RPMI8226 (cell line): Measurements from ENCODE around the gene CRELD2.

ENCODE experiments used
- DNase-seq: peaks from one replicate; pipeline ENCODE4 v3.0.0-alpha.2; 2015

CRELD2 gene, protein sequence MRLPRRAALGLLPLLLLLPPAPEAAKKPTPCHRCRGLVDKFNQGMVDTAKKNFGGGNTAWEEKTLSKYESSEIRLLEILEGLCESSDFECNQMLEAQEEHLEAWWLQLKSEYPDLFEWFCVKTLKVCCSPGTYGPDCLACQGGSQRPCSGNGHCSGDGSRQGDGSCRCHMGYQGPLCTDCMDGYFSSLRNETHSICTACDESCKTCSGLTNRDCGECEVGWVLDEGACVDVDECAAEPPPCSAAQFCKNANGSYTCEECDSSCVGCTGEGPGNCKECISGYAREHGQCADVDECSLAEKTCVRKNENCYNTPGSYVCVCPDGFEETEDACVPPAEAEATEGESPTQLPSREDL

DNA sequence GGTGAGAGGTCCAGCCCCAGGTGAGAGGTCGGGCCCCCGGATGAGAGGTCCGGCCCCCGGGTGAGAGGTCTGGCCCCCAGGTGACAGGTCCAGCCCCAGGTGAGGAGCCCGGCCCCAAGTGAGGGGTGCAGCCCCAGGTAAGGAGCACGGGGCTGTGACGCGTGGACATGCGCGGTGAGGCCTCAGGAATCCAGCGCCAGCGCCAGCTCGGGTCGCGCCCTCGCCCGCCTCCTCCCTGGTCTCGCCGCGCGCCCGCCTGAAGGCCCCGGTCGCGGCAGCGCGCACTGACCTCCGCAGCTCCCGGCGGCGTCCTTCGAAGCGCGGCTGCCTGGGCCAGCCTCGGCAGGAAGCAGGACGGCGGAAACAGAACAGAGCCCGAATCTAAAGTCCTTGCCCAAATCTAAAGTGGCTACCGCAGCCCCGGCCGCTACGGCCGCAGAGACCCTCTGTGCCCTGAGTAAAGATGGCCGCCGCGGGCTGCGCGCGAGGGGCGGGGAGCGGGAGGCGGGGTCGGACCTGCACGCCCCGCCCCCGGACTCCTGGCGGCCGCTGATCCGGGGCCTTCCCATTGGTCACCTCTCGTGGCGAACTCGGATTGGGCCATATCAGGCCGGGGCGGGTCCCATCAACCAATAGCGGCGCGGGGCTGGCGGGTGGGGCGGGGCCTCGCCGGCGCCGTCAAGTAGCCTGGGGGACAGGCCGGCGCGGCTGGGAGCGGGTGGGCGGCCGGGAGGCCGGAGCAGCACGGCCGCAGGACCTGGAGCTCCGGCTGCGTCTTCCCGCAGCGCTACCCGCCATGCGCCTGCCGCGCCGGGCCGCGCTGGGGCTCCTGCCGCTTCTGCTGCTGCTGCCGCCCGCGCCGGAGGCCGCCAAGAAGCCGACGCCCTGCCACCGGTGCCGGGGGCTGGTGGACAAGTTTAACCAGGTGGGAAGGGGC, at the start of gene CRELD2, which contains the start of gene ALG12:
Gene CRELD2 (plus strand): TSS at position 661 of the 937 bp plus-strand sequence. CDS start 136 bp downstream, at position 797.
Gene ALG12 (minus strand): TSS at position 465 of the 937 bp plus-strand sequence. CDS start 4,673 bp downstream, outside the sequence.
- DNase-seq, result peak; percentile 97

DNA sequence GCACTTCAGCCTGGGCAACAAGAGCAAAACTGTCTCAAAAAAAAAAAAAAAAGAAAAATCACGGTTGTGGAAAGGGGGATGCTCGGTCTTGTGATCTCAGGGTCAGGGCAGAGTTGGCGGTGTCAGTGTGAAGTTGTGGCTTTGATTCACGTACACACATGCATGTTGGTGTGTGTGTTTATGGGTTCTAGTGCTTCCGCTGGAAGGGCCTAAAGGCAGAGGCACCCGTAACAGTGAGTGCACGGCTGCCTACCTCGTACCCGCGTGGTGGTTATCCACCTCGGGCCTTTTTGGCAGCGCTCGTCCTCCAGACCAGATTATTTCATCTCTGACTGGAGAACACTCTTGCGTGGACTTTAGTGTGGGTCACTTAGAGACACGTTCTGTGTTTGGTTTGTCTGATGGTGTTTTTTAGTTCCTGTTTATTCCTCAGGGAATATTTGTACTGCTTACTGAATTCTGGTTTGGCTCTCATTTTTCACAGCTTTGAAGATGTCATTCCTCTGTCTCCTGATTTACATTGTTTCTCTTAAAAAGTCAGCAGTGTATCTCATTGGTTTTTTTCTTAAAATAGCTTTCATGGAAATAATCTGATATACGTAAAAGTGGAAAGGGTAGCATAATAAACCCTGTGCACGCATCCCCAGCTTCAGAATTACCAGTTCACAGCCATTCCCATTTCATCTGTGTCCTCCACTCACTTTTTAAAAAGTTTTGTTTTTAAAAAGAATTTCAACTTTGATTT, 49.2 kb upstream of the CRELD2 start:
- no peak for DNase-seq

DNA sequence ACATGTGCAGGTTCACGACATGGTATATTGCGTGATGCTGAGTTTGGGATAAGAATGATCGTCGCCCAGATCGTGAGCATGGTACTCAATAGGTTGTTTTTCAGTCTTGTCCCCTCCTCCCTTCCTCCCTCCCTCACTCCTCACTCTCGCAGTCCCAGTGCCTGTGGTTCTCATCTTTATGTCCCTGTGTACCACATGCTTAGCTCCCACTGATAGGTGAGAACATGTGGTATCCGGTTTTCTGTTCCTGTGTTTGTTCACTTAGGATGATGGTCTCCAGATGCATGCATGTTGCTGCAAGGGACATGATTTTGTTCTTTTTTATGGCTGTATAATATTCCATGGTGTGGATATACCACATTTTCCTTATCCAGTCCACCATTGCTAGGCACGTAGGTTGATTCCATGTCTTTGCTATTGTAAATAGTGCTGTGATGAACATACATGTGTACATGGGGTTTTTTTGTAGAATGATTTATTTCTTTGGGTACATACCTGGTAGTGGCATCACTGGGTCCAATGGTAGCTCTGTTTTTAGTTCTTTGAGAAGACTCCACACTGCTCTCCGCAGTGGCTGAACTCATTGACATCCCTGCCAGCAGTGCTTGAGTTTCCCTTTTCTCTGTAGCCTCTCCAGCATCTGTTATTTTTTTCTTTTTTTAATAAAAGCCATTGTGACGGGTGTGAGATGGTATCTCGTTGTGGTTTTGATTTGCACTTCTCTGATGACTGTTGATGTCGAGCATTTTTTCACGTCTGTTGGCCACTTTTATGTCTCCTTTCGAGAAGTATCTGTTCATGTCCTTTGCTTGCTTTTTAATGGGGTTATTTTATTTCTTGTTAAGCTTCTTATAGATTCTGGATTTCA, 48.4 kb upstream of the CRELD2 start:
- DNase-seq, result no peak

DNA sequence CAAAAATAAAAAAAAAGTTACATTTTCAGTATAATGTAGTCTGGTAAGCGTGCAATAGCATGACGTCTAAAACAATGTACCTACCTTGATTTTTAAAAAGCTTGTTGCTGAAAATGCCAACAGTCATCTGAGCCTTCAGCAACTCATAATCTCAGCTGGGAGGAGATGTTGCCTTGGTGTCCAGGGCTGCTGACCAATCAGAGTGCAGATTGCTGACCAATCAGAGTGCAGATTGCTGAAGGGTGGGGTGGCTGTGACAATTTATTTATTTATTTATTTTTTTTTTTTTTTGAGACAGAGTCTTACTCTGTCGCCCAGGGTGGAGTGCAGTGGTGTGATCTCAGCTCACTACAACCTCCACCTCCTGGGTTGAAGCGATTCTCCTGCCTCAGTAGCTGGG, 47.0 kb upstream of the CRELD2 start:
- DNase-seq, result no peak

DNA sequence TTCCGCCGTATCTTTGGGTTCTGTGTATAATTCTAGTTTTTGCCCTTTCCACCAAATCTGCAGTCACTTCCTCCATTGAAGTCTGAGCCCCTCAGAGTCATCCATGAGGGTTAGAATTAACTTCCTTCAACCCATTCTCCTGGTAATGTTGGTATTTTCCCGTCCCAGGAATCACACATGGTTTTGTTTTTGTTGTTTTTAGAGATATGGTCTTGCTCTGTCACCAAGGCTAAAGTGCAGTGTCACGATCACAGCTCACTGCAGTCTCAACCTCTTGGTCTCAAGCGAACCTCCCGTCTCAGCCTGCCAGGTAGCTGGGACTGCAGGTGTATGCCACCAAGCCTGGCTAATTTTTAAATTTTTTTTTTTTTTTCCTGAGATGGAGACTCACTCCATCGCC, 46.1 kb upstream of the CRELD2 start:
- DNase-seq, result no peak

DNA sequence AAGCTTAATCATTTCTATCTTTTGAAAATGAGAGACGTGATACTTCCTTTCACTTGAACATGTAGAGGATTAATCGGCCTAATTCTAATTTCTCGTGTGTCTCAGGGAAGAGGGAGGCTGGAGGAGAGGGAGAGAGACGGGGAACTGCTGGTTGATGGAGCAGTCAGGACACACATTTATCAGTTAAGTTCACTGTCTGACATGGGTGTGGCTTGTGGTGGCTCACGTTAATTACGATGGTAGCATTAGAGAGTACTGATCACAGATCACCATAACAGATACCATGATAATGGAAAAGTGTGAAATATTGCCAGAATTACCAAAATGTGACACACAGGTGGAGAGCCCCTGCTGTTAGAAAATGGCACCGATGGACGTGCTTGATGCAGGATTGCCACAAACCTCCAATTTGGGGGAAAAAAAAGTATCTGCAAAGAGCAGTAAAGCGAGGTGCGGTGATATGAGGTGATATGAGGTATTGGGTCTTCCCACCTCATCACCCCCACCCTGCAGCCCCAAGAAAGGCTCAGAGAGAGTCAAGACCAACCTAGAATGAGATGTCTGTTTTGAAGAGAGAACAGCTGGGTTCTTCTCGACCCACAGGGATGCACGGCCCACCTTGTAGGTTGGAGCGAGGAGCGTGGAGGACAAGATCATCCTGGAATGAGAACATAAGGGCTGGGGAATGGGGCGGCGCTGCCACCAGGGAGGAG, 45.0 kb upstream of the CRELD2 start:
- DNase-seq, result no peak

DNA sequence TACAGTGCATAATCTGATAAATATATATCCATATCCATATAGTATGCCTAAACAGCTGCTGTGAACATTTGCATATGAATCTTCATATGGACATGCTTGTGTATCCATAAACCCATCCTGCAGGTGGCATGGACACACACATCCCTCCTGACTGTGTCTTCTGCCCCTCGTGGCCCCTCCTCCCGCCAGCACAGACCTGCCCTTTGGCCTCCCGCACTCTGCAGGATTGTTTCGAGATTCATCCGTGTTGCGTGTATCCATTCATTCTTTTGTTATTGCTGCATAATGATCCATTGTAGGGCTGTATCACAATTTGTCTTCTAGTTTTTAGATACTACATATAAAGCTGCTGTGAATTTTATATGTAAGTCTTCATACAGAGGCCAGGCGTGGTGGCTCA, 40.8 kb upstream of the CRELD2 start:
- no peak for DNase-seq

DNA sequence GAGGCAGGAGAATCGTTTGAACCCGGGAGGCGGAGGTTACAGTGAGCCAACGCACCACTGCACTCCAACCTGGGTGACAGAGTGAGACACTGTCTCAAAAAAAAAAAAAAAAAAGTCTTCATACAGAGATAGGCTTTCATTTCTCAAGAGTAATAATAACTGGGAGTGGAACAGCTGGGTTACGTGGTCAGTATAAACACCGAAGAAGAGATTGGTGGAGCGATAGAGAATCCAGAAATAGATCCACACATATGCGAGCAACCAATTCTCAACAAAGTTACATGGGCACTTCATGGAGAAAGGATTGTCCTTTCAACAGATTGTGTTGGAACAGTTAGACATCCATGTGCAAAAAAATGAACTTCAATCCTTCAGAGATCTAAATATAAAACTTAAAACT, 40.2 kb upstream of the CRELD2 start:
- no peak for DNase-seq

DNA sequence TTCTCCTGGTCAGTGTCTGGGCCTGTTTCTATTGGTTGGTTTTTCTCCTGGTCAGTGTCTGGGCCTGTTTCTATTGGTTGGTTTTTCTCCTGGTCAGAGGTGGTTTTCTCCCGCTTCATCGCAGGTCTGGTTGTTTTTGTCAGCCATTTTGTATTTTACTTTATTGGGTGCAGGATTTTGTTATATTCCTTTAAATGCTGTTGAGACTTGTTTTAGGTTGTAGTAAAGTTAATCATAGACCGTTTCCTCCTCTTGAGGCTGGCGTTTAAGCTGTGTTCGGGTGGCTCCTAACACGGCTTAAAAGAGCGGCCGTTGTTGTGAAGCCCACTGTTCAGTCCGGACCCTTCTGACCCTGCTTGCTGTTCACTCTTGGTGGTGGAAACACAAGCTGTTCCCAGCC, 38.6 kb upstream of the CRELD2 start:
- no peak for DNase-seq

DNA sequence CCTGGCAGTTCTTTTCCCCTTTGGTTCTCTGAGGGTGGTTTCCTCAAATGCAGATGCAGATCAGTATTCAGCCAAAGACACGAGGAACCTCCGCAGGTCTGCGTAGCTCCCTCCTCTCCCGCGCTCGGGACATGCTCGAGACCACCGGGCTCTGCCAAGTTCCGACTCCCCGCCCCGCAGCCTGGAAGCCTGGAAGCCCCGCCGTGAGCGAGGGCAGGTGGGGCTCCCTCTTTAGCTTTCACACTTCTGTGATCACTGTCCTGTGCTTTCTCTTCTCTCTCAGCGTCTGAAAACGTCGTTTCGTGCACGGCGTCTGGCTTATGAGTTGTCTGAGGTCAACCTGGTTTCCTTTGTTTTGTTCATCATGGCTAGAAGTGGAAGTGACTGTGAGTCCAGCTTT, 38.2 kb upstream of the CRELD2 start:
- DNase-seq, result no peak

DNA sequence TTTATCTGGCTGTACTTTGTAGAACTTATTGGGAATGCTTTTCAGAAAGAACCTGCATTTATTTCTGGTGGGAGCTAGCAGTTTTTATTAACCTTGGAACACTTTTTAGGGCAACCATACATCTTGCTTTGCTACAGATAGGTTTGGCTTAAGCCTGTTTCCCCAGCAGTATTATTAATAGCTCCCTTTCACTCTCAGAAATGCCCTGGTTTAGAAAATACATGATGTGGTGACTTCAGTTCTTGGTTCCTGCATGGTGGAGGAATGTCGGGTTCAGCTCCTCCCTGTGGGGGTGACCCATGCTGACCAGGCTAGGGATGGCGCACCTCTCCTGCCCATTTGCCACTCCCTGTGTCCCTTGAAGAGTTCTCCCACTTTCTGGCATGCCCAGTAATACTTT, 36.6 kb upstream of the CRELD2 start:
- no peak for DNase-seq

DNA sequence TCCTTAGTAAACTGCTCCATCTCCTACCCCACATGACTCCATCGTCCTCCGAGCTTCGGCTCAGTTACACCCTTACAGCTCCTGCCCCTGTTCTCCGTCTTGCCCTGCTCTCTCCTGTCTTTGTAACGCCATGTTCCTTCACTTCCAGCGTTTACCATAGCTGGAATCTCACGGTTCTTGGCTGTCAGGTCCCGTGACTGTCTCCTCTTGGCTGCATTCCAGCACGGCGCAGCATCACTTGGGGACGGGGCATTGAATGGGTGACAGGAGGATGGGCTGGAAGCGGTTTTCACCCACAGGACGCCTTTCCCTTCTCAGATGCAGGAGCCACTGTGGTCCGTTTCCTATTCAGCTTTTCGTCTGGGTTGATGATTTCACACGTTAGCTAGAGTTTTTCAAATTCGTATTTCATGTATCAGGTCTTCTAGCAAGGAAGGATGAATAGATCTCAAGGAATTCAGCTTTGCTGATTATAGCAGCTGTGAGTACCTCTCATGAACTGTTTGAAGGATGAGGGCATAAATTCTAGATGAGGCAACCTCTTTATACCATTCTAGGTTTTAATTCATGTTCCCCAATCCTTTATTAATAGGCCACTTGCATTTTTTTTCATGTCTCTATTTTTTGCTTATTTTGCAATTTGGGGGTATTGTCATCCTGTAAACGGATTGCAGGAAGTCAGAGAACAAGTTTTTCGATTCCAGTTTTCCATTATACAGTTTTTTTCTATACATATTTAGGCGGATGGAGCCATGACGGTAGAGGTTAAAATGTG, 35.7 kb upstream of the CRELD2 start:
- DNase-seq, result no peak

DNA sequence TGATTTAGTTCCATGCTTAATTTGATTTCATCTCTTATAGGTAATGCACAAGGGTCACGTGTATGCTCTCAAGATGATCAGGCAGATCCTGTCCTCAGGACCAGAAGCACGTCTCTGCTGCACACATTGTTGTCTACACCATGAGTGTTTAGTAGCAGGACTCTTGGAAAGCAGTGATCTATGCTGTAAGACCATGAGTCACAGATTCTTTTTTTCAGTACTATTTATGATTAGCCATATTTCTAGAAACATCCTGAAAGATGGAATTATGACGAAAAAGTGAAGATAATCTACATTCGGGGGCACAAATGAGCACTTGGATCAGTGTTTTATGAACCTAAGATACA, 35.2 kb upstream of the CRELD2 start:
- no peak for DNase-seq

DNA sequence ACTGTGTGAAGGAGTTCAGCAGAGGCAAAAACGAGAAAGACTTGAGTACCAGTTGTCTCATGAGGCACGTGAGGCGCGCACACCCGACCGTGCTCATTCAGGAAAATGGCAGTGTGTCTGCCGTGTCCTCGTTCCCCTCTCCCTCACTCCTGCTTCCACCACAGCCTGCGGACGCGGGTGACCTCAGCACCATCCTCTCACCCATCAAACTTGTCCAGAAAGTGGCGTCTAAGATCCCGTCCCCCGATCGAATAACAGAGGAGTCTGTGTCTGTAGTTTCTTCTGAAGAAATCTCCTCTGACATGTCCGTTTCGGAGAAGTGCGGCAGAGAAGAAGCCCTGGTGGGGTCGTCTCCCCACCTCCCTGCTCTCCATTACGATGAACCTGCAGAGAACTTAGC, 34.4 kb upstream of the CRELD2 start:
- no peak for DNase-seq

DNA sequence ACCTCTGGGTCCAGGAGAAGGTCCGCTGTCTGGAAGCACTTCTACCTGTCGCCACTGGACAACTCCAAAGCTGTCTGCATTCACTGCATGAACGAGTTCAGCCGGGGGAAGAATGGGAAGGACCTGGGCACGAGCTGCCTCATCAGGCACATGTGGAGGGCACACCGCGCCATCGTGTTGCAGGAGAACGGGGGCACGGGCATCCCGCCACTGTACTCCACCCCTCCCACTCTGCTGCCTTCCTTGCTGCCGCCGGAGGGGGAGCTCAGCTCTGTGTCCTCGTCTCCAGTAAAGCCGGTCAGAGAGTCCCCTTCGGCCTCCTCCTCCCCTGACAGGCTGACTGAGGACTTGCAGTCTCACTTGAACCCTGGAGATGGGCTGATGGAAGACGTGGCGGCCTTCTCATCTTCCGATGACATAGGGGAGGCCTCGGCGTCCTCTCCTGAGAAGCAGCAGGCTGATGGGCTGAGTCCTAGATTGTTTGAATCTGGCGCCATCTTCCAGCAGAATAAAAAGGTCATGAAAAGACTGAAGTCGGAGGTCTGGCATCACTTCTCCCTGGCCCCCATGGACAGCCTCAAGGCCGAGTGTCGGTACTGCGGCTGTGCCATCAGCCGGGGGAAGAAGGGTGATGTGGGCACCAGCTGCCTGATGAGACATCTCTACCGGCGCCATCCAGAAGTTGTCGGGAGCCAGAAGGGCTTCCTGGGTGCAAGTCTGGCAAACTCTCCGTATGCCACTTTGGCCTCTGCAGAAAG, 33.8 kb upstream of the CRELD2 start:
- no peak for DNase-seq

DNA sequence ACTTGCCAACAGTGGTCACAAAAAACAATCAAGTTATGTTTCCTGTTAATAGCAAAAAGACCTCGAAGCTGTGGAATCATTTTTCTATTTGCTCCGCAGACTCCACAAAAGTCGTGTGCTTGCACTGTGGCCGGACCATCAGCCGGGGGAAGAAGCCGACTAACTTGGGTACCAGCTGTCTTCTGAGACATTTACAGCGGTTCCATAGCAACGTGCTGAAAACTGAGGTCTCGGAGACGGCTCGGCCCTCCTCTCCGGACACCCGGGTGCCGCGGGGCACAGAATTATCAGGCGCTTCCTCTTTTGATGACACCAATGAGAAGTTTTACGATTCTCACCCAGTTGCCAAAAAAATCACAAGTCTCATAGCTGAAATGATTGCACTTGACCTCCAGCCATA, 33.2 kb upstream of the CRELD2 start:
- no peak for DNase-seq

DNA sequence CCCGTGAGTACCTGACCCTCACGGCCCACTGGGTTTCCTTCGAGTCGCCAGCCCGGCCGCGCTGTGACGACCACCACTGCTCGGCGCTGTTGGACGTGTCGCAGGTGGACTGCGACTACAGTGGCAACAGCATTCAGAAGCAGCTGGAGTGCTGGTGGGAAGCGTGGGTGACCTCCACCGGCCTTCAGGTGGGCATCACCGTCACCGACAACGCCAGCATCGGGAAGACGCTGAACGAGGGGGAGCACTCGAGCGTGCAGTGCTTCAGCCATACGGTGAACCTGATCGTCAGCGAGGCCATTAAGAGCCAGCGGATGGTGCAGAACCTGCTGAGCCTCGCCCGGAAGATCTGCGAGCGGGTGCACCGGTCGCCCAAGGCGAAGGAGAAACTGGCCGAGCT, 32.6 kb upstream of the CRELD2 start:
- DNase-seq, result no peak

DNA sequence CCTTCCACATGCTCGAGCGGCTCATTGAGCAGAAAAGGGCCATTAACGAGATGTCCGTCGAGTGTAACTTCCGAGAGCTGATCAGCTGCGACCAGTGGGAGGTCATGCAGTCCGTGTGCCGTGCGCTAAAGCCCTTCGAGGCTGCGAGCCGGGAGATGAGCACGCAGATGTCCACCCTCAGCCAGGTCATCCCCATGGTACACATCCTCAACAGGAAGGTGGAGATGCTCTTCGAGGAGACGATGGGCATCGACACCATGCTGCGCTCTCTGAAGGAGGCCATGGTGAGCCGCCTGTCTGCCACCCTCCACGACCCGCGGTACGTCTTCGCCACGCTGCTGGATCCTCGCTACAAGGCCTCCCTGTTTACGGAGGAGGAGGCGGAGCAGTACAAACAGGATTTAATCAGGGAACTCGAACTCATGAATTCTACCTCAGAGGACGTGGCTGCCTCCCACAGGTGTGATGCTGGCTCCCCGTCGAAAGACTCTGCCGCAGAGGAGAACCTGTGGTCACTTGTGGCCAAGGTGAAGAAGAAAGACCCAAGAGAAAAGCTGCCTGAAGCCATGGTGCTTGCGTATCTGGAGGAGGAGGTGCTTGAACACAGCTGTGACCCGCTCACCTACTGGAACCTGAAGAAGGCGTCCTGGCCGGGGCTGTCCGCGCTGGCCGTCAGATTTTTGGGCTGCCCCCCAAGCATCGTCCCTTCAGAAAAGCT, 31.9 kb upstream of the CRELD2 start:
- DNase-seq, result no peak

DNA sequence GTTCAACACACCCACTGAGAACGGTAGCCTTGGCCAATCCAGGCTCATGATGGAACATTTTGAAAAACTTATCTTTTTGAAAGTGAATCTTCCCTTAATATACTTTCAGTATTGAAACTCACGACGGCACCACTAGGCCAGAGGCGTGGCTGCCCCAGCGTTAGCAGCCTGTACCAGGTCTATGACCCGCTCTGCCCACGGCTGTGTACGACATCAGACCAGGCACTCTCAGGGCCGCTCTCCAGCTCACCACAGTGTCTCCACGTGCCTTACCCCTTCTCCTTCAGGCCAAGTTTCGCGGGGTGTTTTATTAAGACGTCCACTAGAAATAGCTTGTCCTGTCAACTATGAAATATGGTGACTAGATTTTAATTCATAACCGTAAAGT, 31.4 kb upstream of the CRELD2 start:
- DNase-seq, result no peak
